ENCODE data around the gene COL4A6.

GRCh38 chrX:108127152-108127551 is 311.1 kb downstream of the COL4A6 start:
- TF ChIP-seq EZH2phosphoT487 (IDR thresholded peaks at IDR 0.05; ENCODE audit: borderline replicate concordance) (no peak), CTCF (conservative IDR thresholded peaks at IDR 0.05; ENCODE audit: low read length) (no peak)

Data from Loucy (cell line).